ENCODE measurements around the gene FST. TPM values are rescaled to one million over a fixed set of nuclear protein-coding genes. Genes with fewer than 3 reads are reported as not detected.
A peak's percentile ranks its signal among the peaks of the same experiment; 100 is the strongest.

Gene FST
- total and polyA plus RNA-seq, 2 experiments from 2014 or later, result 56.0 to 87.0 TPM

DNA sequence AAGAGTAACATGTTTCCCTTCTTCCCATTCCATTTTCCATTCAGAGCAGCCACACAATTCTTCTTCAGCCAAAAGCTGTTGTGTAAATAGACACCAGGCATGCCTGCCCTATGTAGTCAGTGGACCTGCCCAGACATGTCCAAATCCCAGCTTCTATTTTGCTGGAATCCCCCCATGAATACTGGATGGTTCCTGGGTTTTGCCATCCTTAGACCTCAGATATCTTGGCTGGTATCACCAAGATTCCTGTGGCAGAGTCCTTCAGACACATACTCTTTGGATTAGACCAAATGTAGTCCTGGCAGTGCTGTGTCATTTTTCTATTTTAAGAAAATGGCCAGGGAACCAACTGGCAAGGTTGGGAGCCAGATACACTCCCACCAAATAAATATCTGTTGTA lies 10.3 kb downstream of the FST start:
- H3K4me1 ChIP-seq (ENCODE audit: insufficient read depth), result peaks cover 44% of the 10 kb centered on the region
- no peaks in the 10 kb centered on the region for H3K79me2 ChIP-seq (ENCODE audit: insufficient read depth)
- in situ Hi-C loops (cut with MboI), result no loop called here
- H3K27me3 ChIP-seq (replicated peaks; ENCODE audit: insufficient read depth), result no peaks in the 10 kb centered on the region
- H4K20me1 ChIP-seq (ENCODE audit: insufficient read depth), result no peaks in the 10 kb centered on the region
- peak overlapping the region; percentile 89 for H3K27ac ChIP-seq
- peaks cover 20% of the 10 kb centered on the region; the same call in 1 of the 2 replicates for H3F3A ChIP-seq (ENCODE audit: insufficient read depth)
- H3K9me3 ChIP-seq (ENCODE audit: low read depth), result no peaks in the 10 kb centered on the region
- peak overlapping the region; percentile 50 for H3K4me3 ChIP-seq
- TF ChIP-seq EZH2 (IDR thresholded peaks at IDR 0.05; ENCODE audit: insufficient read depth, poor library complexity, severe bottlenecking) (no peak), EZH2phosphoT487 (IDR thresholded peaks at IDR 0.05; ENCODE audit: insufficient read depth, low read depth) (no peak)
- peaks cover 9% of the 10 kb centered on the region for H3K36me3 ChIP-seq (ENCODE audit: low read depth)
- peak; percentile 90 for DNase-seq
- no peaks in the 10 kb centered on the region for H3K9me2 ChIP-seq (ENCODE audit: insufficient read depth)
- H3K4me2 ChIP-seq (ENCODE audit: unreplicated experiment), result peak overlapping the region; percentile 72
- H2AFZ ChIP-seq, result peak overlapping the region; percentile 59
- peak overlapping the region; percentile 57 for H3K9ac ChIP-seq

GRCh38 chr5:53501054-53501453 lies 20.6 kb downstream of the FST start:
- Histone ChIP-seq H3K27ac (no peak overlapping the region), H3K9me2 (ENCODE audit: insufficient read depth) (no peaks in the 10 kb centered on the region), H3F3A (ENCODE audit: insufficient read depth) (no peaks in the 10 kb centered on the region), H3K27me3 (replicated peaks; ENCODE audit: insufficient read depth) (no peaks in the 10 kb centered on the region), H3K4me1 (ENCODE audit: insufficient read depth) (0 out of 2 replicates have a peak, but pooled peaks cover 4% of the 10 kb centered on the region), H3K79me2 (ENCODE audit: insufficient read depth) (no peaks in the 10 kb centered on the region), H2AFZ (no peak overlapping the region), H3K9me3 (ENCODE audit: low read depth) (no peaks in the 10 kb centered on the region), H3K9ac (no peak overlapping the region), H3K4me2 (ENCODE audit: unreplicated experiment) (no peak overlapping the region), H3K36me3 (ENCODE audit: low read depth) (no peaks in the 10 kb centered on the region), H3K4me3 (no peak overlapping the region), H4K20me1 (ENCODE audit: insufficient read depth) (no peaks in the 10 kb centered on the region)
- TF ChIP-seq EZH2 (IDR thresholded peaks at IDR 0.05; ENCODE audit: insufficient read depth, poor library complexity, severe bottlenecking) (no peak), EZH2phosphoT487 (IDR thresholded peaks at IDR 0.05; ENCODE audit: insufficient read depth, low read depth) (no peak)
- no peak for DNase-seq
- 39 to 40% methylated on average over 2 of the region's 2 CpGs for WGBS, 2 experiments (ENCODE audit: low coverage in 1 of 2, low lambda C conversion rate in 2 of 2, missing lambda C conversion rate in 2 of 2)
- in situ Hi-C loops (cut with MboI), result no loop called here

GRCh38 chr5:53503562-53504218 lies 23.3 kb downstream of the FST start:
- in situ Hi-C loops (cut with MboI), result no loop called here
- no peak overlapping the region for H3K4me3 ChIP-seq
- no peaks in the 10 kb centered on the region for H3K79me2 ChIP-seq (ENCODE audit: insufficient read depth)
- H3K9me3 ChIP-seq (ENCODE audit: low read depth), result no peaks in the 10 kb centered on the region
- no peak overlapping the region for H3K9ac ChIP-seq
- 57 to 60% methylated on average over 3 of the region's 3 CpGs for WGBS, 2 experiments (ENCODE audit: low coverage in 1 of 2, low lambda C conversion rate in 2 of 2, missing lambda C conversion rate in 2 of 2)
- H3F3A ChIP-seq (ENCODE audit: insufficient read depth), result no peaks in the 10 kb centered on the region
- no peak overlapping the region for H3K4me2 ChIP-seq (ENCODE audit: unreplicated experiment)
- H4K20me1 ChIP-seq (ENCODE audit: insufficient read depth), result no peaks in the 10 kb centered on the region
- H3K27me3 ChIP-seq (replicated peaks; ENCODE audit: insufficient read depth), result no peaks in the 10 kb centered on the region
- no peak overlapping the region for H3K27ac ChIP-seq
- H3K4me1 ChIP-seq (ENCODE audit: insufficient read depth), result 0 out of 2 replicates have a peak, but pooled peaks cover 4% of the 10 kb centered on the region
- 0 out of 2 replicates have a peak overlapping the region, but pooled peaks have one; percentile 17 for H2AFZ ChIP-seq
- TF ChIP-seq EZH2phosphoT487 (IDR thresholded peaks at IDR 0.05; ENCODE audit: insufficient read depth, low read depth) (no peak), EZH2 (IDR thresholded peaks at IDR 0.05; ENCODE audit: insufficient read depth, poor library complexity, severe bottlenecking) (no peak)
- no peaks in the 10 kb centered on the region; the same call in 1 of the 2 replicates for H3K9me2 ChIP-seq (ENCODE audit: insufficient read depth)
- H3K36me3 ChIP-seq (ENCODE audit: low read depth), result no peaks in the 10 kb centered on the region
- peak; percentile 71 for DNase-seq

DNA sequence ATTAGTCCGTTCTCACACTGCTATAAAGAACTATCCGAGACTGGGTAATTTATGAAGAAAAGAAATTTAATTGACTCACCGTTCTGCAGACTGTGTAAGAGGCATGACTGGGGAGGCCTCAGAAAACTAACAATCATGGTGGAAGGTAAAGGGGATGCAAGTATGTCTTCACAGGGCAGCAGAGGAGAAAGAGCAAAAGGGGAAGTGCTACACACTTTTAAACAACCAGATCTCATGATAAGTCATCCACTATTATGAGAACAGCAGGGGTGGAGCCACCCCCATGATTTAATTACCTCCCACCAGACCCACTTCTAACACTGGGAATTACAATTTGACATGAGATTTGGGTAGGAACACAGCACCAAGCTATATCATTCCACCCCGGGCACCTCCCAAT lies 26.6 kb downstream of the FST start:
- no peak overlapping the region for H3K4me2 ChIP-seq (ENCODE audit: unreplicated experiment)
- no peaks in the 10 kb centered on the region for H3K36me3 ChIP-seq (ENCODE audit: low read depth)
- 0 out of 2 replicates have a peak, but pooled peaks cover 4% of the 10 kb centered on the region for H3K4me1 ChIP-seq (ENCODE audit: insufficient read depth)
- no peak overlapping the region for H2AFZ ChIP-seq
- H3K79me2 ChIP-seq (ENCODE audit: insufficient read depth), result no peaks in the 10 kb centered on the region
- in situ Hi-C loops (cut with MboI), result no loop called here
- H3K9me3 ChIP-seq (ENCODE audit: low read depth), result peaks cover 3% of the 10 kb centered on the region
- H3F3A ChIP-seq (ENCODE audit: insufficient read depth), result no peaks in the 10 kb centered on the region
- no peaks in the 10 kb centered on the region; the same call in 1 of the 2 replicates for H3K9me2 ChIP-seq (ENCODE audit: insufficient read depth)
- H4K20me1 ChIP-seq (ENCODE audit: insufficient read depth), result no peaks in the 10 kb centered on the region
- no peak overlapping the region for H3K27ac ChIP-seq
- no peak for DNase-seq
- TF ChIP-seq EZH2 (IDR thresholded peaks at IDR 0.05; ENCODE audit: insufficient read depth, poor library complexity, severe bottlenecking) (no peak), EZH2phosphoT487 (IDR thresholded peaks at IDR 0.05; ENCODE audit: insufficient read depth, low read depth) (no peak)
- H3K27me3 ChIP-seq (replicated peaks; ENCODE audit: insufficient read depth), result no peaks in the 10 kb centered on the region
- no peak overlapping the region for H3K4me3 ChIP-seq
- H3K9ac ChIP-seq, result no peak overlapping the region
- WGBS, 2 experiments (ENCODE audit: low coverage in 1 of 2, low lambda C conversion rate in 2 of 2, missing lambda C conversion rate in 2 of 2), result 55 to 64% methylated on average over 4 of the region's 4 CpGs
